Measurements from ENCODE around the gene KCNK13.

KCNK13 gene

DNA sequence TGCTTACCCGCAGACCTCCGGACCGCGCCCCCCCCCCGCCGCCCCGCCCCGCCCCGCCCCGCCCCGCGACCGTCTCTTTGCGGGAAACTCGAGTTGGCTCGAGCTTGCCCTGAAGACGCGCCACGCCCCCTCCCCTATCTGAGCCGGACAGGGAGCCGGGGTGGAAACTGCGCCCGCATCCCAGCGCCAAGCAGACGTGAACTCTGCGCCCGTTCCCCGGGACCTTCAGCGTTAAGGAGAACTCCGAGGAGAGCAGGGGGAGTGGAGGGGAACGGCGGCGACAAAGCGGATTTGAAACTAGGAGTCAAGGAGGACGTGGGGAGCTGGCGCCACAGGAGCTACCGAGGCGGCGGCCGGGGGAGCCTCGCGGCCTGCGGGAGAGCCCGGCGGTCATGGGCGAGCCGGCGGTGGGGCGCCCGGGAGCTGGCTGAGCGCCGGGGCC lies at the start of gene KCNK13:
KCNK13 (plus strand) TSS at position 310 of the 442 bp plus-strand sequence. CDS start 212 bp downstream, outside the sequence.
- TF ChIP-seq, protein P1, sequence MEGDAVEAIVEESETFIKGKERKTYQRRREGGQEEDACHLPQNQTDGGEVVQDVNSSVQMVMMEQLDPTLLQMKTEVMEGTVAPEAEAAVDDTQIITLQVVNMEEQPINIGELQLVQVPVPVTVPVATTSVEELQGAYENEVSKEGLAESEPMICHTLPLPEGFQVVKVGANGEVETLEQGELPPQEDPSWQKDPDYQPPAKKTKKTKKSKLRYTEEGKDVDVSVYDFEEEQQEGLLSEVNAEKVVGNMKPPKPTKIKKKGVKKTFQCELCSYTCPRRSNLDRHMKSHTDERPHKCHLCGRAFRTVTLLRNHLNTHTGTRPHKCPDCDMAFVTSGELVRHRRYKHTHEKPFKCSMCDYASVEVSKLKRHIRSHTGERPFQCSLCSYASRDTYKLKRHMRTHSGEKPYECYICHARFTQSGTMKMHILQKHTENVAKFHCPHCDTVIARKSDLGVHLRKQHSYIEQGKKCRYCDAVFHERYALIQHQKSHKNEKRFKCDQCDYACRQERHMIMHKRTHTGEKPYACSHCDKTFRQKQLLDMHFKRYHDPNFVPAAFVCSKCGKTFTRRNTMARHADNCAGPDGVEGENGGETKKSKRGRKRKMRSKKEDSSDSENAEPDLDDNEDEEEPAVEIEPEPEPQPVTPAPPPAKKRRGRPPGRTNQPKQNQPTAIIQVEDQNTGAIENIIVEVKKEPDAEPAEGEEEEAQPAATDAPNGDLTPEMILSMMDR (IDR thresholded peaks at IDR 0.05; ENCODE audit: borderline replicate concordance, extremely low read depth, low read length, poor library complexity, severe bottlenecking), result no peak
- TF ChIP-seq EZH2 (IDR thresholded peaks at IDR 0.05; ENCODE audit: borderline replicate concordance, low read depth, low read length, severe bottlenecking), result no peak
- no peak within 1 kb of the TSS for H3K4me2 ChIP-seq (ENCODE audit: insufficient read depth, low read length)
- no peaks in the 10 kb centered on the region for H3K27me3 ChIP-seq (ENCODE audit: insufficient read depth, low read length, poor library complexity)
- no peaks in the 10 kb centered on the region for H3K4me1 ChIP-seq (ENCODE audit: insufficient read depth, low read length)
- H3K36me3 ChIP-seq (ENCODE audit: insufficient read depth, low read length), result no peaks in the 10 kb centered on the region
- no peak within 1 kb of the TSS for H2AFZ ChIP-seq (ENCODE audit: low read depth, low read length)
- ATAC-seq (ENCODE audit: insufficient read depth, low read depth) (no peak), DNase-seq (no peak)
- H3K27ac ChIP-seq (ENCODE audit: low read length), result no peak within 1 kb of the TSS
- no peaks in the 10 kb centered on the region for H3K79me2 ChIP-seq (ENCODE audit: insufficient read depth, low read length)
- no peaks in the 10 kb centered on the region for H3K9me3 ChIP-seq (ENCODE audit: insufficient read depth, low read length, severe bottlenecking)
- no peak within 1 kb of the TSS for H3K9ac ChIP-seq (ENCODE audit: low read depth, low read length)
- no peaks in the 10 kb centered on the region for H4K20me1 ChIP-seq (ENCODE audit: insufficient read depth, low read length)
- no peak within 1 kb of the TSS for H3K4me3 ChIP-seq (ENCODE audit: low read depth in 1 of 2, low read length in 2 of 2)

DNA sequence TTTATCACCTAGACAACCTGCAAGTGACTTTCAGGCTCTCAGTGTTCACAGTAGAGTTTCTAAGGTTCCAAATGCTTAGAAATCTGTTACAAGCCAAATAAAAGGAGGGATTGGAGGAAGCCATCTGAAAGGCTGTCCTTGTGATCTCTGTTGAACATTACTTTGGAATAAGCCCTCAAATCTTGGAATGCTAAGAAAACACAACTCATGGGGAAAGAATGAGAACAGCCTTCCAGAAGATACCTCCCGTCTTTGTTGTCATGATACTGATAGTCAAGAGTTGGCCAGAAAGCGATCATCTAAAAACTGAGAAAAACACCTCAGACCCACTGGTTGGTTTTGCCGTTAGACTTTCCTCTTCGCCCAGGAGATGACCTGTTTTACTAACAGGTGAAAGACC lies 44.4 kb upstream of the KCNK13 start:
- no peak for DNase-seq
- no peak for ATAC-seq (ENCODE audit: insufficient read depth, low read depth)
- no peak overlapping the region for H3K27ac ChIP-seq (ENCODE audit: low read length)
- H4K20me1 ChIP-seq (ENCODE audit: insufficient read depth, low read length), result no peaks in the 10 kb centered on the region
- H3K9ac ChIP-seq (ENCODE audit: low read depth, low read length), result no peak overlapping the region
- H3K9me3 ChIP-seq (ENCODE audit: insufficient read depth, low read length, severe bottlenecking), result peaks cover under 1% of the 10 kb centered on the region
- H3K4me1 ChIP-seq (ENCODE audit: insufficient read depth, low read length), result no peaks in the 10 kb centered on the region
- no peak overlapping the region for H2AFZ ChIP-seq (ENCODE audit: low read depth, low read length)
- TF ChIP-seq, protein P1 (IDR thresholded peaks at IDR 0.05; ENCODE audit: borderline replicate concordance, extremely low read depth, low read length, poor library complexity, severe bottlenecking), result no peak
- TF ChIP-seq EZH2 (IDR thresholded peaks at IDR 0.05; ENCODE audit: borderline replicate concordance, low read depth, low read length, severe bottlenecking), result no peak
- H3K4me3 ChIP-seq (ENCODE audit: low read depth in 1 of 2, low read length in 2 of 2), result no peak overlapping the region
- H3K79me2 ChIP-seq (ENCODE audit: insufficient read depth, low read length), result no peaks in the 10 kb centered on the region
- H3K4me2 ChIP-seq (ENCODE audit: insufficient read depth, low read length), result no peak overlapping the region
- peaks cover 94% of the 10 kb centered on the region for H3K36me3 ChIP-seq (ENCODE audit: insufficient read depth, low read length)
- no peaks in the 10 kb centered on the region for H3K27me3 ChIP-seq (ENCODE audit: insufficient read depth, low read length, poor library complexity)

DNA sequence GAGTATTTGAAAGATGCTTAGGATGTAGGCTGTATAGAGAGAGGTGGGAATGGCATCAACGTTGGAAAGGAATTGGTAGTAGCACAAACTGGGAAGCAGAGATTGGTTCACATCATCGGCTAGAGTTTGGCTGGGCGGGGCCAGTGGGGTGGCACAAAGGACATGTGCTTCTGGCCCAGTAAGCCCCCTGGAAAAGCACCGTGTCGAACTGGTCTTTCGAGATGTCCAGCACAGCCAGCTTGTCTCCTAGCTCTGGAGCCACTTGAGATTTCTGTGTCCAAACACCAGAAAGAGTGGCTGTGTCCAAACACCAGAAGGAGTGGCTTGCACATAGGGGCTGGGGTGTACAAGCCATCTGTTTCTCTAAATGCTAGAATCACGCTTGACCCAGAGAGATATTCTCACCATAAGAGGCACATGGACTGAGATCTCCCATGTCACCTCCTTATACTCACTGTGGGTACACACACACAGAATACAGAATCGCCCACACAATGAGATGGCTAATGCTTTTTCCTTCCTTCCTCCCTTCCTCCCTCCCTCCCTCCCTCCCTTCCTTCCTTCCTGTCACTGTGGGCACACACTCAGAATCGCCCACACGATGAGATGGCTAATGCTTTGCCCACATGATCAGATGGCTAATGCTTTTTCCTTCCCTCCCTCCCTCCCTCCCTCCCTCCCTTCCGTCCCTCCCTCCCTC lies 41.8 kb upstream of the KCNK13 start:
- Histone ChIP-seq H3K36me3 (ENCODE audit: insufficient read depth, low read length) (peaks cover 94% of the 10 kb centered on the region), H3K79me2 (ENCODE audit: insufficient read depth, low read length) (no peaks in the 10 kb centered on the region), H3K4me2 (ENCODE audit: insufficient read depth, low read length) (no peak overlapping the region), H3K27ac (ENCODE audit: low read length) (no peak overlapping the region), H2AFZ (ENCODE audit: low read depth, low read length) (no peak overlapping the region), H3K4me1 (ENCODE audit: insufficient read depth, low read length) (no peaks in the 10 kb centered on the region), H3K4me3 (ENCODE audit: low read depth in 1 of 2, low read length in 2 of 2) (no peak overlapping the region), H3K27me3 (ENCODE audit: insufficient read depth, low read length, poor library complexity) (no peaks in the 10 kb centered on the region), H3K9me3 (ENCODE audit: insufficient read depth, low read length, severe bottlenecking) (no peaks in the 10 kb centered on the region), H3K9ac (ENCODE audit: low read depth, low read length) (no peak overlapping the region), H4K20me1 (ENCODE audit: insufficient read depth, low read length) (no peaks in the 10 kb centered on the region)
- ATAC-seq (ENCODE audit: insufficient read depth, low read depth) (no peak), DNase-seq (no peak)
- TF ChIP-seq EZH2 (IDR thresholded peaks at IDR 0.05; ENCODE audit: borderline replicate concordance, low read depth, low read length, severe bottlenecking), result no peak
- TF ChIP-seq, protein P1 (IDR thresholded peaks at IDR 0.05; ENCODE audit: borderline replicate concordance, extremely low read depth, low read length, poor library complexity, severe bottlenecking), result no peak

Data from DND-41 (cell line).